Measurements from ENCODE around the gene TMEM101. TPM values are rescaled to one million over a fixed set of nuclear protein-coding genes. Genes with fewer than 3 reads are reported as not detected.

Gene TMEM101
- total and polyA plus RNA-seq, 10 of the 15 experiments (the other 5 are each of a cell fraction or from before 2014, with no cell fraction given) = 18.4 to 72.5 (median 35.9) TPM

DNA sequence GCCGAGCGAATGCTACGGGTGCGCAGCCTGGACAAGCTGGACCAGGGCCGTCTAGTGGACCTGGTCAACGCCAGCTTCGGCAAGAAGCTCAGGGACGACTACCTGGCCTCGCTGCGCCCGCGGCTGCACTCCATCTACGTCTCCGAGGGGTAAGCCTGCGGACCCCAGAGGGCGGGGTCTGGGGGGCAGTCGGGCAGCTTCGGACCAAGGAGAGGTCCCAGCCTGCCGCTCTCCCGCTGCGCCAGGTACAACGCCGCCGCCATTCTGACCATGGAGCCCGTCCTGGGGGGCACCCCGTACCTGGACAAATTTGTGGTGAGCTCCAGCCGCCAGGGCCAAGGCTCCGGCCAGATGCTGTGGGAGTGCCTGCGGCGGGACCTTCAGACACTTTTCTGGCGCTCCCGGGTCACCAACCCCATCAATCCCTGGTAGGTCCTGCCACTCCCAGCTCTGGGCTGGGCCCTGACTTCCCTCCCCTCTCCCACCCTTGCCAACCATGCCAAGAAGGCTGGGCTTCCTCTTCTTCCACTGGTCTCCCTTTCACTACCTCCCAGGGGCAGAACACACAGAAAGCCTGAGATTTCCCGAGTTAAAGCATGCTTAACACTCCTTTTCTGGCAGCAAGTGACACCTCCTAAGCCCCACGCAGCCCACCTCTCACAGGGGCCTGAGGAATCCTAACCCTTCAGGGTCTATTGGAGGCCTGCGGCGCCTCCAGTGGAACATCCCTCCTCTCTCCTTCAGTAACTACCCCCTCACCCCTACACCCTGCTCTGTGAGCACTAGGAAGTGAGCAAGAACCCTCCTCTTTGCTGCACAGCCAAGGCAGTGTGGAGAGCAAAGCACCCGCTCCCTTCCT, 7.2 kb downstream of the TMEM101 start:
- Histone ChIP-seq H4K20me1 (ENCODE audit: control insufficient read depth, insufficient read depth) (no peaks in the 10 kb centered on the region; the same call in 1 of the 2 replicates), H3K4me3 (peak overlapping the region; percentile 91), H3K4me2 (ENCODE audit: control insufficient read depth, insufficient read depth) (peak overlapping the region; percentile 96), H3K36me3 (ENCODE audit: control insufficient read depth in 2 of 2, insufficient read depth in 2 of 2, low read length in 1 of 2) (no peaks in the 10 kb centered on the region), H3K4me1 (ENCODE audit: control insufficient read depth, insufficient read depth, low read length) (peaks cover 16% of the 10 kb centered on the region), H3K27me3 (replicated peaks in 1 of 2; ENCODE audit: control insufficient read depth in 2 of 2, insufficient read depth in 2 of 2, low read length in 1 of 2) (peaks cover 10% of the 10 kb centered on the region in 2 experiments), H3K9me3 (replicated peaks; ENCODE audit: control insufficient read depth, insufficient read depth, low read length) (no peaks in the 10 kb centered on the region), H3K27ac (ENCODE audit: control insufficient read depth, insufficient read depth) (no peak overlapping the region), H2AFZ (ENCODE audit: control insufficient read depth, low read depth, low read length) (peak overlapping the region; percentile 93), H3K9ac (ENCODE audit: control insufficient read depth, insufficient read depth, low read length) (peak overlapping the region; percentile 24), H3K79me2 (ENCODE audit: control insufficient read depth, insufficient read depth, low read length) (no peaks in the 10 kb centered on the region)
- intact Hi-C loops (cut with micrococcal nuclease; ENCODE audit: unreplicated experiment) (no loop called here), in situ Hi-C loops (cut with MboI) (loop anchor here (25.0 kb wide), 1 partner anchor 795 kb away; the partner anchor contains the start of gene TMEM106A)
- no TSS peak for BruUV-seq (replicated peaks)
- POLR2A ChIA-PET = interaction anchor here (0.6 kb wide), 2 partner anchors 62 to 135 kb away, joined by 3 read pairs; no protein-coding TSS in a partner anchor
- DNase-seq (ENCODE audit: low read depth, low spot score) = no peak
- RAD21 ChIA-PET (ENCODE audit: unreplicated experiment) = interaction anchor here (1.0 to 1.6 kb wide), 3 partner anchors 34 to 108 kb away, joined by 3 to 4 read pairs (median 3); no protein-coding TSS in a partner anchor
- CTCF ChIA-PET = interaction anchor here (0.7 to 4.1 kb wide), 12 partner anchors 34 to 160 kb away, joined by 3 to 13 read pairs (median 4); no protein-coding TSS in a partner anchor
- 15% methylated on average over 33 of the region's 37 CpGs for WGBS (ENCODE audit: insufficient coverage, insufficient replicate concordance, low lambda C conversion rate, missing lambda C conversion rate)
- peak; percentile 6 for ATAC-seq
- SMC1A ChIA-PET (ENCODE audit: uncharacterized antibody, unreplicated experiment) = interaction anchor here (1.0 kb wide), 1 partner anchor 125 kb away, joined by 3 read pairs; no protein-coding TSS in a partner anchor
- TF ChIP-seq RBBP5 (conservative IDR thresholded peaks at IDR 0.05) = no peak
- 0 out of 2 replicates have a peak, but pooled peaks have one; percentile 5 for TF ChIP-seq POLR2A (IDR thresholded peaks at IDR 0.05; ENCODE audit: low read depth, low read length)
- no peak for TF ChIP-seq POU2F2 (IDR thresholded peaks at IDR 0.05; ENCODE audit: borderline replicate concordance, low read depth, low read length)
- 0 out of 2 replicates have a peak, but pooled peaks have one; percentile 26 for TF ChIP-seq IKZF1 (conservative IDR thresholded peaks at IDR 0.05)
- TF ChIP-seq GATAD2B (conservative IDR thresholded peaks at IDR 0.05; ENCODE audit: low read depth) = 0 out of 2 replicates have a peak, but pooled peaks have one; percentile 43
- TF ChIP-seq SPI1 (IDR thresholded peaks at IDR 0.05; ENCODE audit: borderline replicate concordance, insufficient read depth, low read depth, low read length) = 0 out of 2 replicates have a peak, but pooled peaks have one; percentile 2
- no peak for FAIRE-seq
